Fibroblast of lung (primary cell): ENCODE results near the gene ENO4. TPM values are rescaled to one million over a fixed set of nuclear protein-coding genes. Genes with fewer than 3 reads are reported as not detected.
A peak's percentile ranks its signal among the peaks of the same experiment; 100 is the strongest.

Experiments used
- DNase-seq, 2 donors: peaks; one replicate each; pipeline versions ENCODE4 v3.0.0 to v3.0.0-alpha.2; 2010; ENCODE audit warnings: low read depth in 2 of 2
- H2AFZ ChIP-seq: 2 replicates; pipeline ENCODE4 v1.5.1; 2012; ENCODE audit warnings: low read length, control low read depth, inconsistent platforms
- H3K27ac ChIP-seq: 2 replicates; pipeline ENCODE4 v1.5.1; 2011; ENCODE audit warnings: low read length, control low read depth; ENCODE audit not compliant: insufficient read depth
- H3K27me3 ChIP-seq: 2 replicates; pipeline ENCODE4 v1.5.1; 2011; ENCODE audit warnings: mild to moderate bottlenecking, low read length; ENCODE audit not compliant: control insufficient read depth, insufficient read depth
- H3K36me3 ChIP-seq: 2 replicates; pipeline ENCODE4 v1.5.1; 2011; ENCODE audit warnings: low read length; ENCODE audit not compliant: control insufficient read depth, insufficient read depth
- H3K4me1 ChIP-seq: 2 replicates; pipeline ENCODE4 v1.5.1; 2011; ENCODE audit warnings: low read length; ENCODE audit not compliant: control insufficient read depth, insufficient read depth; ENCODE audit errors: extremely low read depth
- H3K4me2 ChIP-seq: 2 replicates; pipeline ENCODE4 v1.5.1; 2011; ENCODE audit warnings: low read length, control low read depth; ENCODE audit not compliant: insufficient read depth; ENCODE audit errors: extremely low read depth
- H3K4me3 ChIP-seq, 4 experiments: fragments of 200-600 bp in 1 of 4; sonication (generic) in 1 of 4; replicated peaks in 1 of 4; 2 replicates each; pipeline ENCODE4 v1.5.1; 2011 to 2016; ENCODE audit warnings: low read length in 4 of 4, low read depth in 3 of 4, mild to moderate bottlenecking in 3 of 4, control low read depth in 2 of 4, inconsistent platforms in 1 of 4, mixed read lengths in 1 of 4; ENCODE audit not compliant: insufficient read depth in 1 of 4; ENCODE audit errors: control extremely low read depth in 1 of 4
- H3K79me2 ChIP-seq: 2 replicates; pipeline ENCODE4 v1.5.1; 2012; ENCODE audit warnings: mild to moderate bottlenecking, low read length, inconsistent platforms; ENCODE audit not compliant: control insufficient read depth, insufficient read depth
- H3K9ac ChIP-seq: 2 replicates; pipeline ENCODE4 v1.5.1; 2011; ENCODE audit warnings: mild to moderate bottlenecking, low read length, control low read depth; ENCODE audit not compliant: insufficient read depth
- H3K9me3 ChIP-seq: 2 replicates; pipeline ENCODE4 v1.5.1; 2012; ENCODE audit warnings: low read depth, low read length; ENCODE audit not compliant: control insufficient read depth, insufficient read depth
- H4K20me1 ChIP-seq: 2 replicates; pipeline ENCODE4 v1.5.1; 2011; ENCODE audit warnings: low read length; ENCODE audit not compliant: control insufficient read depth, insufficient read depth; ENCODE audit errors: extremely low read depth
- EZH2 ChIP-seq: IDR thresholded peaks from 2 replicates; pipeline ENCODE4 v1.5.1; 2012; ENCODE audit warnings: low read length, control low read depth, mild to moderate bottlenecking; ENCODE audit errors: missing control alignments
- polyA plus RNA-seq, 2 donors: library from polyadenylated mRNA; depleted of rRNA in 1 of 2; stranded (reverse) in 1 of 2; unstranded in 1 of 2; fragments of >200 nt; gene quantifications; 2 replicates each; pipeline ENCODE4 v1.2.1, GENCODE V29; 2011 to 2012; ENCODE audit warnings: missing spikeins in 1 of 2
- total RNA-seq: library from RNA; depleted of rRNA; stranded (reverse); fragments of >200 nt; gene quantifications from 2 replicates; pipeline ENCODE4 v1.2.1, GENCODE V29; 2014
- TF ChIP-seq, protein P1 (sequence below), 2 donors: IDR thresholded peaks in 1 of 2; conservative IDR thresholded peaks in 1 of 2; 1 replicate in 1 of 2; 2 replicates in 1 of 2; pipeline ENCODE4 v1.5.1; 2011 to 2012; ENCODE audit warnings: low read length in 2 of 2, control low read depth in 1 of 2, inconsistent platforms in 1 of 2, low read depth in 1 of 2, mild to moderate bottlenecking in 1 of 2

The ENO4 gene
- total and polyA plus RNA-seq, 2 donors (not counting 1 experiment from before 2014, with no cell fraction given) = 0.05 to 0.66 TPM

DNA sequence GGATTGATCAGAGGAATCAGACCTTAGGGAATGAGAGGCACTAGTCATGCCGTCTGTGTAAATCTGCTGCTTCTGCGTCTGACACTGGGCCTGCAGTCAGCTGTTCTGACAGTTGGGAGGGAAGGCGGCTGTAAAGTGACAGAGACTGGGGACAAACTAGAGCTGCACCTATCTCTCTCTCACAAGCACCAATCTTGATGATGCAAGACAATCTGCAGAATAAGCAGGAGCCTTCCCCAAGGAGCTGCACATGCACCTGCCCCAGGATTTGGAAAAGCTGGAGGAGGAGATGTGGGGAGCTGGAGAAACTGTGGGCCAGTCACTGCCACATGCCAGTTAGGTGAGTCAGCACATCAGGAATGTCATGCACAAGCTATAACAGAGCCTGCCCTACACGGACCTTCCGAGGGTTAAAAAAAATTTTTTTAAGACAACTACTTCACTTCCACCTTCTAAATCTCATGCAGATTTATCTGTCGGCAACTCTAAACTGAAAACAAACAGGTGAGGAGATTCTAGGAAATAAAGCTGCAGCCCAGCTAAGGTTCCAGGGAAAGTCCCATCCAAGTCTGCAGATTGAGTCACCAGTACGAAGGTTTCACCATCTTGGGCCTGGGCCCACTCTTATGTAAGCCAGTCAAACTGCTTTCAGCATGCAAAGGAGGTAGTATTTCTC, 39.2 kb downstream of the ENO4 start:
- Histone ChIP-seq H3K27me3 (peaks cover 3% of the 10 kb centered on the region), H3K36me3 (no peaks in the 10 kb centered on the region), H3K27ac (no peak overlapping the region), H3K4me1 (peaks cover 5% of the 10 kb centered on the region), H3K9ac (no peak overlapping the region), H4K20me1 (no peaks in the 10 kb centered on the region), H3K9me3 (no peaks in the 10 kb centered on the region), H3K4me2 (peak overlapping the region; percentile 59), H3K4me3 (no peak overlapping the region), H3K79me2 (no peaks in the 10 kb centered on the region), H2AFZ (no peak overlapping the region)
- DNase-seq = peak; percentile 72 to 90
- no peak for TF ChIP-seq EZH2
- TF ChIP-seq, protein P1, sequence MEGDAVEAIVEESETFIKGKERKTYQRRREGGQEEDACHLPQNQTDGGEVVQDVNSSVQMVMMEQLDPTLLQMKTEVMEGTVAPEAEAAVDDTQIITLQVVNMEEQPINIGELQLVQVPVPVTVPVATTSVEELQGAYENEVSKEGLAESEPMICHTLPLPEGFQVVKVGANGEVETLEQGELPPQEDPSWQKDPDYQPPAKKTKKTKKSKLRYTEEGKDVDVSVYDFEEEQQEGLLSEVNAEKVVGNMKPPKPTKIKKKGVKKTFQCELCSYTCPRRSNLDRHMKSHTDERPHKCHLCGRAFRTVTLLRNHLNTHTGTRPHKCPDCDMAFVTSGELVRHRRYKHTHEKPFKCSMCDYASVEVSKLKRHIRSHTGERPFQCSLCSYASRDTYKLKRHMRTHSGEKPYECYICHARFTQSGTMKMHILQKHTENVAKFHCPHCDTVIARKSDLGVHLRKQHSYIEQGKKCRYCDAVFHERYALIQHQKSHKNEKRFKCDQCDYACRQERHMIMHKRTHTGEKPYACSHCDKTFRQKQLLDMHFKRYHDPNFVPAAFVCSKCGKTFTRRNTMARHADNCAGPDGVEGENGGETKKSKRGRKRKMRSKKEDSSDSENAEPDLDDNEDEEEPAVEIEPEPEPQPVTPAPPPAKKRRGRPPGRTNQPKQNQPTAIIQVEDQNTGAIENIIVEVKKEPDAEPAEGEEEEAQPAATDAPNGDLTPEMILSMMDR (conservative IDR thresholded peaks at IDR 0.05 in 1 of 2, IDR thresholded peaks at IDR 0.05 in 1 of 2; ENCODE audit: low read depth in 1 of 2, low read length in 2 of 2) = no peak

DNA sequence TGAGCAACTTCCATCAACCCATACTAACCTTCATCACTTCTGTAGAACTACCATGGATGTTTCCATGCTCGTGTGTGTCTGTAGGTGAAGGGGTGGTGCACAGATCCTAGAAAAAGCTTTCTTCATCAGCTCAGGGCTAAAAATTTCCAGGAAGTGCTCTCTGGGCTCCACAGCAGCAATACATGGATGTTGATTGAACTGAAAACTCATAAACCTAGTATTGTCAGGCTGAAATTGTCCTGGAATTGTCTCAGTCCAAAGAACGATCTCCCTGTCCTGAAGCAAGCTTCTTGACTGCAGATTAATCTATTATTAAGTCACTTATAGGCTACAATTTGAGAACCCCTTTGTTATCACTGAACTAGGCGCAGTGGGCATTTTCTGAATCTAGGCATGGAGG, 39.8 kb downstream of the ENO4 start:
- Histone ChIP-seq H4K20me1 (no peaks in the 10 kb centered on the region), H2AFZ (no peak overlapping the region), H3K9ac (no peak overlapping the region), H3K4me2 (peak overlapping the region; percentile 59), H3K27ac (no peak overlapping the region), H3K4me1 (peaks cover 5% of the 10 kb centered on the region), H3K79me2 (no peaks in the 10 kb centered on the region), H3K36me3 (no peaks in the 10 kb centered on the region), H3K9me3 (no peaks in the 10 kb centered on the region), H3K27me3 (peaks cover 3% of the 10 kb centered on the region), H3K4me3 (no peak overlapping the region)
- no peak for TF ChIP-seq EZH2
- TF ChIP-seq, protein P1 (conservative IDR thresholded peaks at IDR 0.05 in 1 of 2, IDR thresholded peaks at IDR 0.05 in 1 of 2; ENCODE audit: low read depth in 1 of 2, low read length in 2 of 2) = no peak
- no peak for DNase-seq

DNA sequence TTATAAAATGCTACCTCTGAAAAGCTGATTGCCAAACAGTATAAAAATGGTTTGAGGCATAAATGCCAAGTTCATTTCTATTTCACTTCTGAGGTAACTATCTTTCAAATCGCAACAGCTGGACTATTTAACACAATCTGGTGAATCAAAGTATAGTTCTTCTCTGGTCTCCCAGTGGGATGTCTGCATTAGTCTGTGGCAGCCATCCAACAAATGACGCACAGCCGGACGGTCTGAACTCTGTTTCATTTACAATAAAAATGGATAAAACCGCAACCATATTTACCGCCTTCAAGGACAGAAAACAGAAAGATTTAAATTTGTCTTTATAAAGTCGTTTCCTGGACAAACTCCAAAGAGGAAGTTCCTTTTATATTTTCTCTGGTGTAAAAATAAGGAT, 41.9 kb downstream of the ENO4 start:
- H4K20me1 ChIP-seq = no peaks in the 10 kb centered on the region
- no peak for TF ChIP-seq EZH2
- TF ChIP-seq, protein P1 (conservative IDR thresholded peaks at IDR 0.05 in 1 of 2, IDR thresholded peaks at IDR 0.05 in 1 of 2; ENCODE audit: low read depth in 1 of 2, low read length in 2 of 2) = no peak
- peaks cover 5% of the 10 kb centered on the region for H3K4me1 ChIP-seq
- no peak overlapping the region for H2AFZ ChIP-seq
- peaks cover 3% of the 10 kb centered on the region for H3K27me3 ChIP-seq
- H3K4me2 ChIP-seq = peak overlapping the region; percentile 54
- DNase-seq = peak; percentile 87 to 94
- H3K4me3 ChIP-seq = no peak overlapping the region
- H3K79me2 ChIP-seq = no peaks in the 10 kb centered on the region
- H3K27ac ChIP-seq = no peak overlapping the region
- H3K36me3 ChIP-seq = no peaks in the 10 kb centered on the region
- H3K9ac ChIP-seq = no peak overlapping the region
- no peaks in the 10 kb centered on the region for H3K9me3 ChIP-seq
